ENCODE data around the gene FRMD7. TPM values are rescaled to one million over a fixed set of nuclear protein-coding genes. Genes with fewer than 3 reads are reported as not detected.

The FRMD7 gene
- total and polyA plus RNA-seq, 2 of the 4 experiments (the other 2 are of a cell fraction): not detected

DNA sequence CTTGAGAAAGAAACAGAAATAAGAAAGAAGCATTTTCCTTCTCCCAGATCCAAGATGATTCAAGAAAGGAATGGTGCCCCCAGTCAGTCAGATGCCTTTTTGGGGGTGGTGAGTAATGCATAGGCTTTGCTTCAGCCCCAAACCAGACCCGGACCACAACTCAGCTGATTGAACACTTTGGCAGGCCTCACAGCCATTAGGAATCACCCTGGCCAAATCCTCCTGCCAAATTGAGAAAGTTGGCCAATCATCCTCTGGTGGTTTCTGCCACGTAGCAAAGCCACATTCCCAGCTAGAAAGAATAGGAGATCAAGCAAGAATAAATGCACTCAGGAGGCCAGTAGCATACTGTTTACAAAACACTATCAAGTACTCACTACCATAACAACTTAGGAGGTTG lies 33.7 kb downstream of the FRMD7 start:
- H4K5ac ChIP-seq (ENCODE audit: low read depth, low read length): no peak overlapping the region
- ChIA-PET POLR2A (ENCODE audit: unreplicated experiment) (no interaction called here), CTCF (no interaction called here)
- H3K4ac ChIP-seq (ENCODE audit: low read depth, low read length): no peak overlapping the region
- peaks cover 11% of the 10 kb centered on the region for H3K27me3 ChIP-seq (ENCODE audit: control insufficient read depth, insufficient read depth, low read length)
- H3K14ac ChIP-seq (replicated peaks; ENCODE audit: low read depth, low read length): no peak overlapping the region
- H3K4me2 ChIP-seq (ENCODE audit: low read depth, low read length): no peak overlapping the region
- no peak overlapping the region for H2BK15ac ChIP-seq (ENCODE audit: low read depth, low read length)
- in situ Hi-C loops (cut with MboI; ENCODE audit: low sequenced_read_pairs): no loop called here
- H3K23ac ChIP-seq (ENCODE audit: low read depth, low read length): no peak overlapping the region
- no peak overlapping the region for H4K91ac ChIP-seq (ENCODE audit: insufficient read depth, low read depth, low read length)
- H3K4me1 ChIP-seq (ENCODE audit: control insufficient read depth, insufficient read depth, low read length): no peaks in the 10 kb centered on the region
- H3K79me1 ChIP-seq (ENCODE audit: low read depth in 1 of 2, low read length in 2 of 2): no peaks in the 10 kb centered on the region
- no TSS peak for BruUV-seq (replicated peaks)
- no peak overlapping the region for H3K18ac ChIP-seq (ENCODE audit: low read depth, low read length)
- no peaks in the 10 kb centered on the region for H3K36me3 ChIP-seq (ENCODE audit: control insufficient read depth, insufficient read depth, low read length)
- no peaks in the 10 kb centered on the region for H3K9me3 ChIP-seq (ENCODE audit: control insufficient read depth, insufficient read depth, low read length)
- ATAC-seq (ENCODE audit: low read depth) (no peak), DNase-seq (no peak)
- H2AK9ac ChIP-seq (replicated peaks; ENCODE audit: low read depth, low read length, poor library complexity): no peak overlapping the region
- H3K27ac ChIP-seq (ENCODE audit: insufficient read depth, low read length): no peak overlapping the region
- H3K9ac ChIP-seq (ENCODE audit: low read depth, low read length): no peak overlapping the region
- no peak overlapping the region for H3K4me3 ChIP-seq (ENCODE audit: insufficient read depth, low read depth, low read length)
- H2AFZ ChIP-seq (replicated peaks; ENCODE audit: low read length, poor library complexity): no peak overlapping the region
- TF ChIP-seq BHLHE40 (IDR thresholded peaks at IDR 0.05; ENCODE audit: low read depth, low read length) (no peak), POLR2A (IDR thresholded peaks at IDR 0.05; ENCODE audit: low read depth, low read length) (no peak), FOS (IDR thresholded peaks at IDR 0.05; ENCODE audit: low read depth, low read length) (no peak), CEBPB (IDR thresholded peaks at IDR 0.05; ENCODE audit: low read depth, low read length) (no peak)
- TF ChIP-seq, protein P1, sequence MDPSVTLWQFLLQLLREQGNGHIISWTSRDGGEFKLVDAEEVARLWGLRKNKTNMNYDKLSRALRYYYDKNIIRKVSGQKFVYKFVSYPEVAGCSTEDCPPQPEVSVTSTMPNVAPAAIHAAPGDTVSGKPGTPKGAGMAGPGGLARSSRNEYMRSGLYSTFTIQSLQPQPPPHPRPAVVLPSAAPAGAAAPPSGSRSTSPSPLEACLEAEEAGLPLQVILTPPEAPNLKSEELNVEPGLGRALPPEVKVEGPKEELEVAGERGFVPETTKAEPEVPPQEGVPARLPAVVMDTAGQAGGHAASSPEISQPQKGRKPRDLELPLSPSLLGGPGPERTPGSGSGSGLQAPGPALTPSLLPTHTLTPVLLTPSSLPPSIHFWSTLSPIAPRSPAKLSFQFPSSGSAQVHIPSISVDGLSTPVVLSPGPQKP (IDR thresholded peaks at IDR 0.05; ENCODE audit: borderline replicate concordance, low read depth, low read length): no peak
- no peak overlapping the region for H2BK5ac ChIP-seq (ENCODE audit: low read depth, low read length, poor library complexity, severe bottlenecking)
- H2AK5ac ChIP-seq (ENCODE audit: low read depth, low read length): no peak overlapping the region
- no peaks in the 10 kb centered on the region; the same call in 1 of the 2 replicates for H4K20me1 ChIP-seq (ENCODE audit: insufficient read depth, low read length)
- WGBS, 2 experiments (ENCODE audit: extremely low coverage in 2 of 2, insufficient read length in 1 of 2): no CpG with 5 or more reads among the region's 2 CpGs
- intact Hi-C loops (cut with micrococcal nuclease): no loop called here
- no peak overlapping the region for H4K8ac ChIP-seq (ENCODE audit: low read depth in 2 of 2, low read length in 2 of 2)
- no peak overlapping the region for H2BK20ac ChIP-seq (ENCODE audit: low read depth, low read length)
- dilution Hi-C loops (cut with HindIII; ENCODE audit: low sequenced_read_pairs, unreplicated experiment): no loop called here
- no peak overlapping the region for H2BK120ac ChIP-seq (ENCODE audit: low read depth, low read length)
- H3K56ac ChIP-seq (ENCODE audit: extremely low read depth, insufficient read depth, low read length): no peak overlapping the region
- no peaks in the 10 kb centered on the region for H3K9me1 ChIP-seq (ENCODE audit: insufficient read depth, low read length)

All from IMR-90 (cell line).